Stimulated activated CD8-positive, alpha-beta memory T cell treated with anti-CD3 and anti-CD28 coated beads, Interleukin-12 subunit alpha, Interleukin-12 subunit beta, amount 100 ng/mL, for 24 hours (primary cell): ENCODE measurements around the gene RPS6KA2.
"Not testable (repeated sequence)": the region's sequence is repeated elsewhere in the genome, so short reads cannot be mapped to it uniquely, and the experiment has no call there.

Experiments
- DNase-seq: peaks from one replicate; pipeline ENCODE4 v3.0.0-alpha.2; 2020; ENCODE audit errors: extremely low read depth

Gene RPS6KA2

GRCh38 chr6:166635013-166635970 is 8.2 kb upstream of the RPS6KA2 start:
- DNase-seq: no peak

GRCh38 chr6:166634581-166634980 is 7.5 kb upstream of the RPS6KA2 start:
- not testable (repeated sequence) for DNase-seq

GRCh38 chr6:166633732-166634535 is 6.9 kb upstream of the RPS6KA2 start:
- no peak for DNase-seq

GRCh38 chr6:166632731-166633130 is 5.7 kb upstream of the RPS6KA2 start:
- no peak for DNase-seq

- DNase-seq: no peak
These were observed 3.4 kb upstream of the RPS6KA2 start for GRCh38 chr6:166630462-166630861.

- DNase-seq: no peak
These were observed 2.6 kb upstream of the RPS6KA2 start for GRCh38 chr6:166629628-166630027.

GRCh38 chr6:166627875-166628801 is 1.1 kb upstream of the RPS6KA2 start:
- DNase-seq: peak; percentile 9

GRCh38 chr6:166626177-166627032 is 646 bp downstream of the RPS6KA2 start:
- no peak for DNase-seq

GRCh38 chr6:166625356-166625755 is 1.7 kb downstream of the RPS6KA2 start:
- no peak for DNase-seq

- DNase-seq: no peak
These were observed 2.8 kb downstream of the RPS6KA2 start for GRCh38 chr6:166624275-166624674.

- DNase-seq: no peak
These were observed 3.7 kb downstream of the RPS6KA2 start for GRCh38 chr6:166623318-166623717.

- no peak for DNase-seq
These were observed 5.9 kb downstream of the RPS6KA2 start for GRCh38 chr6:166621114-166621540.

GRCh38 chr6:166620478-166621113 is 6.5 kb downstream of the RPS6KA2 start:
- no peak for DNase-seq

- no peak for DNase-seq
These were observed 7.1 kb downstream of the RPS6KA2 start for GRCh38 chr6:166619912-166620311.

GRCh38 chr6:166618866-166619761 is 7.9 kb downstream of the RPS6KA2 start:
- DNase-seq: no peak

GRCh38 chr6:166618251-166618650 is 8.8 kb downstream of the RPS6KA2 start:
- no peak for DNase-seq

- DNase-seq: no peak
These were observed 9.7 kb downstream of the RPS6KA2 start for GRCh38 chr6:166617359-166617758.

- DNase-seq: no peak
These were observed 10.5 kb downstream of the RPS6KA2 start for GRCh38 chr6:166616261-166617238.
